Stimulated activated CD8-positive, alpha-beta memory T cell treated with anti-CD3 and anti-CD28 coated beads, Interleukin-7, amount 100 ng/mL, for 48 hours (primary cell): ENCODE results near the gene MCC.

Experiments used
- DNase-seq, 2 donors: peaks; one replicate each; pipeline ENCODE4 v3.0.0-alpha.2; 2020; ENCODE audit warnings: low read depth in 1 of 2; ENCODE audit errors: extremely low read depth in 1 of 2

Gene MCC

GRCh38 chr5:113123618-113124017, 364.6 kb downstream of the MCC start:
- no peak for DNase-seq

DNA sequence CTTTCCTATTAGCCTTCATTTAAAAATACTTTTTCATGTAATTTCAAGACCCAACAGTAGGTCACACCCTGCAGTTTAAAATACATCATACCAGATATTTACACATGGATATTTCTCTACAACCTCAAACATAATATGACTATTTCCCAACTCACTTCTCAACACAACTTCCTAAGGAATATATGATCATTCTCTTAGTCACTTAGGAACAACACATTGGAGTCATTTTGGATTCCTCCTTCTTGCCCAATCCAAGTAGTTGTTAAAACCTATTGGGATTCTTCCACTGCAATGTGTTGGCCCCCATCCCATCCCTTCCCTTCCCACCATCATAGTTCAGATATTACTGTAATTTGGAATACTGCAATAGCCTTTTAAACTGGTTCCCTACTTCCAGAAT, 366.2 kb downstream of the MCC start:
- no peak for DNase-seq

GRCh38 chr5:113119246-113119924, 368.9 kb downstream of the MCC start:
- no peak for DNase-seq

DNA sequence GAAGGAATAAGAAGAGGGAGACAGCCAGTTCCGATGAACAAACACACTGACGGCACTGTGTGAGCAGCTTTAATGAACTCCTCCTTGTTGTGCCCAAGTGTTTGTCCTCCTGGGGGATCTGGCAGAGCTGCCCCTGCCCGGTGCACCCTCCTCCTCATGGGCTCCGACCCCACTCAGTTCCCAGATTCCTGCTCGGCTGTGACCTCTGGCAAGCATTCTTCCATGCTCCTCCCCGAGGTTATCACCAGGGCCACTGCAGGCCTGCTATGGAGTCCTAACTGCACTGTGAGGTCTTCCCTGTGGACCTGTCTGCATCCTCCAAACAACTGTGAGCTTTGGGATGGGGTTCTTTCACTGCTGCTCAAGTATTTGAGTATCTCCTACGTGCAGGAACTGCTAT, 369.5 kb downstream of the MCC start:
- DNase-seq: no peak

DNA sequence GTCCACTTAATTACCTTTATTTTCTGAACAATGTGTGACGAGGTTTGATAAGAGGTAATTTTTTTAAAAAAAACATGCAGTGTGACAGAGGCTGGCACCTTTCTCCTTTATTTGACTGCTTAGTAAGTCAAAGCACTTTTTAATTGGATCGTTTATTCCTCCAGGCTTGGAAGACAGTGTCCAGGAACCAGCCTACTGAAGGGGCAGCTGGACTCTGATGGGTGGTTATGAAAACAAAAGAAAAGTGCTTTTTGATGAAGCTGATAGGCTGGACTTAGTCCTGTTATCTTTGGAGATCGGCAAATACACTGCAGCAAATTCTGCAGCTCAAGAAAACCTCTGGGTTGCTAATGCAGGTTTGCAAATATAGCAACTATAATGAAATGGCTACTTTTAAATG, 370.0 kb downstream of the MCC start:
- no peak for DNase-seq

GRCh38 chr5:113117543-113118115, 370.6 kb downstream of the MCC start:
- no peak for DNase-seq

GRCh38 chr5:113115956-113116355, 372.3 kb downstream of the MCC start:
- DNase-seq: no peak

DNA sequence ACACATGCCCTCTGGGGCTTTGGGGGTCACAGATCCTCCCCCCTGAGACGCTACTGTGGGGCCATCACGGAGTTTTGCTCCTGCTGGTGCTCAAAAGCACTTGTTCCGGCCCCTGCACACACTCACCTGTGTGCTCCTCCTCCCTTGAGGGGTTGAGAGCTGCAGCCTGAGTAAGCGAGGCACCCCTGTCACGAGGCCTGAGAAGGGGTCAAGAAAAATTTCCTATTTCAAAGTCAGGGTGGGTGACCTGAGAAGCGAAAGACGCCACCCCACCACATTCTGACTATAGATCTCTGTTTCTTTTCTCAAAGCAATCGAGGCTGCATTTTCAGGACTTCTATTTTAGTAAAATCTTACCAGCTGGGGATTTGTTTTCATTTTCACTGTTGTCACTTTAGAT, 373.2 kb downstream of the MCC start:
- DNase-seq: no peak

DNA sequence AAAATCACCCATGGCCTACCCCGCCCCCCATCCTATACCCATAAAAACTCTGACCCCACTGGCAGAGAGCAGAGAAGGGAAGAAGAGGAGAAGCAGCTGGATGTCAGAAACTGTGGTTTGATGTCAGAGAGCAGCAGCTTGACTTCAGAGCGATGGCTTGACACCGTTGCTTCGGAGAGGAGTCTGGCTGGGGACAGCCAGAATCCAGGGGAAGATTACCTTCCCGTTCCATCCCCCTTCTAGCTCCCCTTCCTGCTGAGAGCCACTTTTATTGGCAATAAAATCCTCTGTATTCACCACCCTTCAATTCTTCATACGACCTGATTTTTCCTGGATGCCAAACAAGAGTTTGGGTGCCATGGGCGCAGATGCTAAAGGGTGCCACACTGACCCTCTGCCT, 373.7 kb downstream of the MCC start:
- DNase-seq: no peak

- no peak for DNase-seq
Observed at GRCh38 chr5:113112435-113112834, 375.8 kb downstream of the MCC start.

- no peak for DNase-seq
Observed at GRCh38 chr5:113110117-113110516, 378.1 kb downstream of the MCC start.

- no peak for DNase-seq
Observed at GRCh38 chr5:113109344-113109743, 378.9 kb downstream of the MCC start.

DNA sequence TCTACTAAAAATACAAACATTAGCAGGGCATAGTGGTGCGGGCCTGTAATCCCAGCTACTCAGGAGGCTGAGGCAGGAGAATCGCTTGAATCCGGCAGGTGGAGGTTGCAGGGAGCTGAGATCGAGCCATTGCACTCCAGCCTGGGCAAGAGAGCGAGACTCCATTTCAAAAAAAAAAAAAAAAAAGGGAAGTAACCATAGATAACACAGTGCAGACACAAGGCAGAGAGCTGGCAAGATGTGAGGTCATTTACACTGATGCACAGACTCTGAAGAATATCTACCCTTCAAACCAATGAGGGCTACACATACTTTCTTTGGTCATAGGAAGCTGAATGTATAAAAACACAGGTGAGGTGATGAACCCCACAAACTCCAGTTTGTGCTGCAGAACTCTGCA, 379.8 kb downstream of the MCC start:
- no peak for DNase-seq

DNA sequence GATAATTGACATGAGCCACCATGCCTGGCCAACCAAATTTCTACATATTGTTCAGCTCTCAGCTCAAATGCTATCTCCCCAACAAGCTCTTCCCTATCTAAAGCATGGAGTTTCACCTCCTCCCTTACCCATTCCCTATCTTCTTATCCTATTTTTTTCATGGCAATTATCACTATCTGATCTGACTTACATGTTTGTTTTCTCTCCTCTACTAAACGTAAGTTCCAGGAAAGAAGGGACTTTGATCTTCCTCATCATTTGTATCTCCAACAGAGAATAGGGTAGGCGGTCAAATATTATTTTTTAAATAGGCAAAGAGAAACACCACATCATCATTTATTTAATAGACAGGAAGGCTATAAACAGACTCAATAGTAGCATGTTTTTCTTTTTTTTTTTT, 381.4 kb downstream of the MCC start:
- DNase-seq: no peak

DNA sequence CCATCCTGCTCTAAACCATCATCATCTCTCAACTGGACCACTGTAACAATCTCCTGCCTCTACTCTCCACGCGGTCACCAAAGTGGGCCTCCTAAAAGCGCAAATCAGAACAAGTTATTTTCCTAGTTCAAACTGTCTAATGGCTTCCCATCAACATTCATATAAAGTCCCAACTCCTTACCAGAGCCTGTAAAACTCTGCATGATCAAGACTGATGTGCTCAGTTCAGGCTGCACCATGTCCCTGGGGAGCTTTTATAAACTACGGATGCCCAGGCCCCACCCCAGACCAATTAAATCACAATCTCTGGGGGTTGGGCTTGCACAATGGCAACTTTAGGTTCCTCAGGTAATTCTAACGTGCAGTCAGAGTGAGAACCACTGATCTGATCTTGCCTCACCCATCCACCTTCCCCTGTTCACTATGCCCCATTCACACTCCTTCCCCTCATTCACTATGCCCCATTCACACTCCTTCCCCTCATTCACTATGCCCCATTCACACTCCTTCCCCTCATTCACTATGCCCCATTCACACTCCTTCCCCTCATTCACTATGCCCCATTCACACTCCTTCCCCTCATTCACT, 382.5 kb downstream of the MCC start:
- no peak for DNase-seq

- no peak for DNase-seq
Observed at GRCh38 chr5:113103330-113103729, 384.9 kb downstream of the MCC start.

DNA sequence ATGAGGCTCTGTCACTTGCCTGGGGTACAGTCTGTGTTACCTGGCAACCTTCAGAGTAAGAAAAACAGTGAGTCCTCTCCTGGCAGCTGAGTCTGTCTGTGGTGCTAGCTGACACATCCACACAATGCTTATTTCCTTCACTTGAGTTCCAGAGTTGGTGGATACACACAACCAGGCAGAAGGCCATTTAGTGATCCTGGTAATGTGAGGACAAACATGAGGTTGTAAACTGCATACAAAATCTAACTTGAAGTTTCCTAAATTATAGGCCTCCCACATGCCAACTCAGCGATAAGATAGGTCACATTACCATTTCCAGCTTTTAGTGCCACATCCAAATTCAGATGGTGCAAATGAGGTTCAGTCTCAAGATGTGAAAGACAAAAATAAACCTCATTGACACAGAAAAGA, 386.1 kb downstream of the MCC start:
- no peak for DNase-seq

- no peak for DNase-seq
Observed at GRCh38 chr5:113100981-113101380, 387.3 kb downstream of the MCC start.

DNA sequence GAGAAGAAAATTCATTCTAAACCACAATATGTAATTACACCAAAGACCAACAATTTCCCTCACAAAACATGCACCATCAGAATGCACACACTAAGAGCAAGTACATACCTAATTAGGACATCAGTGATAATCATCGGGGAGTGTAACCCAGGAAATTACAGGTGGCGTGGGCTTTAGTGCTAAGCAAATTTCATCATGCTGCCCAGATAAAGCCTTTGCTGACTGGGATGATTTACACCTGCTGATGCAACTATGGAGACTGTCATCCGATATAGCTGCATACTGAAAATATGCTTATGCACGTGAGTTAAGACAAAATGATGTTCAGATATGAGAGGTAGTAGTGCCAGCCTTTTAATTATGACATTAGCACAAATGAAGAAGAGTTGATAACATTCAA, 388.4 kb downstream of the MCC start:
- no peak for DNase-seq

GRCh38 chr5:113098378-113098777, 389.9 kb downstream of the MCC start:
- no peak for DNase-seq

- DNase-seq: no peak
Observed at GRCh38 chr5:113095831-113096230, 392.4 kb downstream of the MCC start.

DNA sequence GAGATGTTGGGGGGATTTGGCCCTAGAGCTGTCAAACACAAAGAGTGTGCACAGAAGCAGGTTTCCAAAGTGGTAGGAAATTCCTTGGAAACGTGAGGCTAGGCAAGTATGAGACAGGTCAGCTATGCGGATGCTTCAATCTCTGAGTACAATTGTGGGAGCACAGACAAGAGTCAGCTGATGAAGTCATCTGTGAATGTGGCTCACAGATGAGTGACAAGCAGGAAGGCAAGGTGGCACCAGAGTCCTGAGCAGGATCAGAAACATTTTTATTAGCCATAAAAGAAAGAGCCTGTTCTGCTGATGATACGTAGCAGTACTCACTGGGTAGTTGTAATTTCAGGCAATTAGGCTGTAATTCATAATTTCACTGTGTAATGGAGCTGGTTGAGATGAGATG, 394.7 kb downstream of the MCC start:
- no peak for DNase-seq

- DNase-seq: no peak
Observed at GRCh38 chr5:113092683-113093082, 395.6 kb downstream of the MCC start.
